ENCODE results near the gene GVQW3. TPM values are rescaled to one million over a fixed set of nuclear protein-coding genes. Genes with fewer than 3 reads are reported as not detected.

The GVQW3 gene
- total and polyA plus RNA-seq, 9 donors = 2.1 to 6.0 (median 3.4) TPM

DNA sequence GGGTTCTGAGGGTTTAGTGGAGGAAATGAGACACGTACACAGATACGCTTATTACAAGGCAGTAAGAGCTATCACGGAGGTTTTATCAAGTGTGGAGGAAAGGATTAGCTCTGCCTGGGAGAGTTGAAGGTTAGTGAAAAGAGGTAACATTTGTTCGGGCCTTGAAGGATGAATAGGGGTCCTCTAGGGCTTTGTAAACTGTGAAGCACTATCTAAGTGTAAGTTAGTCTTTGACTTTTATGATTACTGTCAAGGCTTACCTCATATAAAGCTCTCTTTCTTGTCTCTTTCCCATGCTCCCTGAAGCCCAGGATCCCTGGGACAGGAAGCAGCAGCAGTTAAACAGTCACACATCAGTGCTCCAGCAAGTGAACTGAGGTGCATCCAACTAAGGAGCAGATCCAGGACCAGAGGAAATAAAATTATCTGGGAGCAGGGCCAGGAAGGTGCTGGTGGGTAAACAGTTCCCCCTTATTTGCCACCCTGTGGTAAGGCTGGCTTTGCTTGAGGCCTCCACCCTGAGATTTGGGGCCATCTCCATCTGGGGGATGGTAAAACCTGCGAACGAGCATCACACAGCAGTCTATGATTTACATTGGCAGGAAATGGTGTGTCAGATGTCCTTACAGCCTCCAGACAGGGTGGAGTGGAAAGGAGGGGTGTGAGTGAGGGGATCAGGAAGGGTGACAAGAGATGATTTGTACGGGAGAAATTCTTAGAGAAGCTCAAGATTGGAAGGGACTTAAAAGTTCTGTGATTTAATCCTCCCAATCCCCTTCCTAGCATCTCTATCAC is 27.2 kb downstream of the GVQW3 start:
- 59 to 63% (median 63%) methylated on average over 7 of the region's 7 CpGs for WGBS, 3 donors
- intact Hi-C loops (cut with DNase I) = no loop called here
- no peaks in the 10 kb centered on the region for H3K9me3 ChIP-seq
- H3K36me3 ChIP-seq = no peaks in the 10 kb centered on the region
- no peak for TF ChIP-seq POLR2A (IDR thresholded peaks at IDR 0.05)
- TF ChIP-seq EP300 (IDR thresholded peaks at IDR 0.05) = no peak
- TF ChIP-seq, protein P1, sequence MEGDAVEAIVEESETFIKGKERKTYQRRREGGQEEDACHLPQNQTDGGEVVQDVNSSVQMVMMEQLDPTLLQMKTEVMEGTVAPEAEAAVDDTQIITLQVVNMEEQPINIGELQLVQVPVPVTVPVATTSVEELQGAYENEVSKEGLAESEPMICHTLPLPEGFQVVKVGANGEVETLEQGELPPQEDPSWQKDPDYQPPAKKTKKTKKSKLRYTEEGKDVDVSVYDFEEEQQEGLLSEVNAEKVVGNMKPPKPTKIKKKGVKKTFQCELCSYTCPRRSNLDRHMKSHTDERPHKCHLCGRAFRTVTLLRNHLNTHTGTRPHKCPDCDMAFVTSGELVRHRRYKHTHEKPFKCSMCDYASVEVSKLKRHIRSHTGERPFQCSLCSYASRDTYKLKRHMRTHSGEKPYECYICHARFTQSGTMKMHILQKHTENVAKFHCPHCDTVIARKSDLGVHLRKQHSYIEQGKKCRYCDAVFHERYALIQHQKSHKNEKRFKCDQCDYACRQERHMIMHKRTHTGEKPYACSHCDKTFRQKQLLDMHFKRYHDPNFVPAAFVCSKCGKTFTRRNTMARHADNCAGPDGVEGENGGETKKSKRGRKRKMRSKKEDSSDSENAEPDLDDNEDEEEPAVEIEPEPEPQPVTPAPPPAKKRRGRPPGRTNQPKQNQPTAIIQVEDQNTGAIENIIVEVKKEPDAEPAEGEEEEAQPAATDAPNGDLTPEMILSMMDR (IDR thresholded peaks at IDR 0.05) = no peak
- no peaks in the 10 kb centered on the region for H3K4me1 ChIP-seq (ENCODE audit: insufficient read depth)
- DNase-seq = no peak
- no peaks in the 10 kb centered on the region for H3K27me3 ChIP-seq
- no peak overlapping the region for H3K27ac ChIP-seq
- H3K4me3 ChIP-seq = no peak overlapping the region

DNA sequence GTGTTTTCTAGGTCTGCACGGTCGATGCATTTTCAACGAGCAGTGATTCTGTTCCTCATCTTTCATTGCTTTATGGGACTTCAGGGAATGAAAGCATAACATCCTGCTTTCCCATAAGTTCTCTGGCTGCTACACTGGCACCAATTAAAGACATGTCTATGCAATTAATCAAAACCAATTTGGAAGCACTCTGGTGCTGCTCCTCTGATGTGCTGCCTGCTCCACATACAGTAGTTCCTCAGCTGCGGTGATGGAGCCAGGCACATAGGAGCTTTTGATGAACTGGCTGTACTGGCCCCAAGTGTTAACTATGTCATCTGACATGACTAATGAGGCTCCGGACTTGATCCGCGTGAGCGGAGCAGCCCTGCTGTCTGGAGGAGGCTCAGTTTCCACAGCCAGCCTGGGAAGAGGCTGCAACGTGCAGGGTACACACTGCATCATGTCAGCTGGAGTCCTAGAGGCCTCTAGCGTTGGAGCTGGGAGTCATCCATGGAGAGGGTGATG is 29.8 kb downstream of the GVQW3 start:
- intact Hi-C loops (cut with DNase I) = no loop called here
- Histone ChIP-seq H3K4me1 (ENCODE audit: insufficient read depth) (no peaks in the 10 kb centered on the region), H3K27me3 (no peaks in the 10 kb centered on the region), H3K27ac (no peak overlapping the region), H3K36me3 (no peaks in the 10 kb centered on the region), H3K4me3 (no peak overlapping the region), H3K9me3 (no peaks in the 10 kb centered on the region)
- WGBS, 3 donors = 46 to 59% (median 56%) methylated on average over 10 of the region's 10 CpGs
- no peak for DNase-seq
- no peak for TF ChIP-seq EP300 (IDR thresholded peaks at IDR 0.05)
- no peak for TF ChIP-seq POLR2A (IDR thresholded peaks at IDR 0.05)
- TF ChIP-seq, protein P1 (IDR thresholded peaks at IDR 0.05) = no peak

- no peaks in the 10 kb centered on the region for H3K36me3 ChIP-seq
- H3K9me3 ChIP-seq = no peaks in the 10 kb centered on the region
- H3K27ac ChIP-seq = no peak overlapping the region
- TF ChIP-seq POLR2A (IDR thresholded peaks at IDR 0.05) = no peak
- no peak for TF ChIP-seq EP300 (IDR thresholded peaks at IDR 0.05)
- TF ChIP-seq, protein P1 (IDR thresholded peaks at IDR 0.05) = no peak
- DNase-seq = no peak
- intact Hi-C loops (cut with DNase I) = no loop called here
- H3K4me1 ChIP-seq (ENCODE audit: insufficient read depth) = no peaks in the 10 kb centered on the region
- H3K4me3 ChIP-seq = no peak overlapping the region
- no peaks in the 10 kb centered on the region for H3K27me3 ChIP-seq
These were observed 34.0 kb downstream of the GVQW3 start for GRCh38 chr11:76415073-76415472.

DNA sequence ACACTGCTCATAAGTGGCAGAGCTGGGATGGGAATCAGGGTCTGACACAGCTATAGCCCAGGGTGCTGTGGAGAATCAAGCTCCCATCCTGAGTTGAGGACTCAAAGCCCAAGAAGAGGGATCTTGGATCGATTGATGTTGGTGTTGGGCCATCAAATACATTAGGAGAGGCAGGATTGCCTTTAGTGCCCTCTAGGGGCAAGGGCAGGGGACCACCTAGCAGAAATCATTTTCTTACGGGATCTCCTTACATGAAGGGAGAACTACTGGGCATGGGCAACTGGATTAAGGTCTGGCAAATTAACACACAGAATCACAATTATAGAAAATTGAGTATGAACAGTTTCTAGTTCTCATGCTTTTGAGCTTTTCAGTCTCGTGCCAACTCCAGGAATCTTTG is 38.8 kb downstream of the GVQW3 start:
- Histone ChIP-seq H3K9me3 (no peaks in the 10 kb centered on the region), H3K27me3 (no peaks in the 10 kb centered on the region), H3K36me3 (no peaks in the 10 kb centered on the region), H3K4me1 (ENCODE audit: insufficient read depth) (no peaks in the 10 kb centered on the region), H3K4me3 (no peak overlapping the region), H3K27ac (no peak overlapping the region)
- 58 to 71% (median 58%) methylated on average over 3 of the region's 3 CpGs for WGBS, 3 donors
- TF ChIP-seq EP300 (IDR thresholded peaks at IDR 0.05) (no peak), POLR2A (IDR thresholded peaks at IDR 0.05) (no peak)
- TF ChIP-seq, protein P1 (IDR thresholded peaks at IDR 0.05) = no peak
- DNase-seq = no peak
- intact Hi-C loops (cut with DNase I) = no loop called here

All from ovary (tissue), 9 donors.